Anterior cingulate cortex (tissue), 58 donors: ENCODE measurements around the gene RPP21.
"Not testable (repeated sequence)": the region's sequence is repeated elsewhere in the genome, so short reads cannot be mapped to it uniquely, and the experiment has no call there.

ENCODE experiments used
- DNase-seq, 58 donors: peaks; one replicate each; lab custom pipeline; 2025; lab: John Stamatoyannopoulos, UW

Gene RPP21

DNA sequence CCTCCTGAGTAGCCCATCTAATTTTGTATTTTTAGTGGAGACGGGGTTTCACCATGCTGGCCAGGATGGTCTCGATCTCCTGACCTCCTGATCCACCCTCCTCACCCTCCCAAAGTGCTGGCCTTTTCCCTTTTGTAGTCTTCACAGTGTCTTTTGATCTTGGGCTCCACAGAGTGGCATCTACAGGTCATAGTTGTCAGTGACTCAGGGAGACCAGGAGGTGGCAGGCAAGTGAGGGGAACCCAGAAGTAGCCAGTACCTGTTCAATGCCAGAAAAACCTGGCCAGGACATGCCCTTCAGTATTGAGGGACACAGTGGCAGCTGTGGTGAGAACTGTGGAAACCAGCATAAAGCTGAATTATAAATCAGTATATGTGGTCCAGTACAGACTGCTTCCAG is 19.6 kb downstream of the RPP21 start:
- no peak for DNase-seq

DNA sequence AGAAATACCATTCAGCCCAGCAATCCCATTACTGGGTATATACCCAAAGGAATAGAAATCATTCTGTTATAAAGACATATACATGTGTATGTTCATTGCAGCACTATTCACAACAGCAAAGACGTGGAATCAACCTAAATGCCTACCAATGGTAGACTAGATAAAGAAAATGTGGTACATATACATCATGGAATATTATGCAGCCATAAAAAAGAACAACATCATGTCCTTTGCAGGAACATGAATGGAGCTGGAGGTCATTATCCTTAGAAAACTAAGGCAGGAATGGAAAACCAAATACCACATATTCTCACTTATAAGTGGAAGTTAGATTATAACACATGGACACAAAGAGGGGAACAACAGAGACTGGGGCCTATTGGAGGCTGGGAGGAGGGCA is 24.3 kb downstream of the RPP21 start:
- not testable (repeated sequence) for DNase-seq

DNA sequence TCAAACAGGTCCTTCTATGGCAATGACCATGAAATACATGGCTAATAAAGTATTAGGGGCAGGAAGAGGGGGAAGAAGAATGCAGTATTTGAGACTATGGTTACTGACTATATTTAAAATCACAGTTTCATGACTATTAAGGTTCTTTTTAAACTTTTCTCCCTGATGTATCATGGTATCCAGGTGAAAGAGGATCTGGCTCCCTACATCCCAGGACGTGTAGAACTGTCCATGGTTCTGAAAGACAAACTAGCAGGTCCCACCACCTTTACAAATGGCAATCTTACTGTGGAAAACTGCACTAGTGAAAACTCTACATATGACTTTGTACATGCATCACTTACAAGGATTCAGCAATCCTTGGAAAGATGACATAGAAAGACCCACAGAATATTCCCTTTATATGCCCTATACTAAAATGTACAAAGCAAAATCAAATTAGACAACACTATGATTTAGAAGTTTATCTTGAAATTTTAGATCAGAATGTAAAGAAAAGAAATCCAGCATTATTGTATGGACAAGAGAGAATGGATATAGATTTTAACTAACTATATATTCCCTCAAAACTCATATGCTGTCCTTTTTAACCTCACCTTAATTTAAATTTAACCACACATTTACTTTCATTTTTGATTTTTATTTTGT is 33.5 kb downstream of the RPP21 start:
- DNase-seq: no peak

DNA sequence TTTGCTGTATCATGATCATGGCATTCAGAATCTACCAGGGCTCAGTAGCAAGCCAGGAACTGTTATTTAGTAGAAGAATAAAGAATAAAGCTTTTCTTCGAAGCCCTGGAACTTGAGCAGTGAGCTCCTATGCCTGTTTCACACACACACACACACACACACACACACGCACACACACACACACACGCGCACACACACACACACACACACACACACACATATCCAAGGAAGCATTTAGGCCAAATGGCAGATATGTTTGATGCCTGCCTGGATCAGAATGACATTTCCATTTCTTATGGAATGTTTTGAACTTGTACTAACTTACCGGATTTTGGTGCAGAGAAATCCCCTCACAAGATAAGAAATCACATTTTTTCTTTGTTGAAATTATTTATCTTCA is 35.5 kb downstream of the RPP21 start:
- DNase-seq: no peak

DNA sequence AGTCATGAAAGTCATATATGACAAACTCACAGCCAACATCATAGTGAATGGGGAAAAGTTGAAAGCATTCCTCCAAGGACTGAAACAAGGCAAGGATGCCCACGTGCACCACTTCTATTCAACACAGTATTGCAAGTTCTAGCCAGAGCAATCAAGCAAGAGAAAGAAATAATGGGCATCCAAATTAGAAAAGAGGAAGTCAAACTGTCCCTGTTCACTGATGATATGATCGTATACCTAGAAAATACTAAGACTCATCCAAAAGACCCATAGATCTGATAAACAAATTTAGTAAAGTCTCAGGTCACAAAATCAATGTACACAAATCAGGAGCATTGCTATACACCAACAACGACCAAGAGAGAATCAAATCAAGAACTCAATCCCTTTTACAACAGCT is 41.2 kb downstream of the RPP21 start:
- DNase-seq: no peak

DNA sequence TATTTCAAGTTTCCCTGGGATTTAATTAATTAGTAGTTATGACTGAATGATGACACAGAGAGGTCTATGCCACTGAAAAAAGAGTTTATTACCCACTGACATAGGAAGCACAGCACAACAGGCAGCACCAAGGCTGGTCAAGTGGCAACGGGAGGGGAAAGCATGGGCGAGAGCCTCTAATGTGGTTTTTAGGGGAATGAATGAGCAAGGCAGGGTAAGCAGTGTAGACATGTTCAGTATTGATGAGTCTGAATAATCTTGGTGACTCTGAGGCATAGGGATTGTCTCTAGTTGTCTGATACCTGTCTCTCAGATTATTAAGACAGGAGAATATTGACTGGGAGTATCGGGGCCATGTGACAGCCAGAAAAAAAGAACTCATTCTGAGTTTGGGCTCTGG is 46.3 kb downstream of the RPP21 start:
- DNase-seq: no peak

DNA sequence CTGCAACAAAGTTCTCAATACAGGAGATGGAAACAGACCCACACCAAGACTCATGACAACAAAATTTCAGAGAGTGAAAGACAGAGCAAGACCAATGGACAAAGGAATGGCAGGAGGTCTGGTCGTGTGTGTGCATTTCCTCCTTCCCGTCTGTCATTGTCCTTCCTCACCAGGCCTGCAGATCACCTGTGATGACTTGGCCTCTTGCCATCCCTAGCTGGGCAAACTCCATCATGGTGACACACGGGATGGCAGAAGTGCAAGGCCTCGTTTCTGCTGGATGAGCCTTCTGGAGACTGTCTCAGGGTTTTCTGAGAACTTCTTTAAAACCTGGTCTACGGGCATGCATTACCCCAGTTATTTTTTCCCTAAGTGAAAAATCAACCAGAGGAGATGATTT is 49.2 kb downstream of the RPP21 start:
- DNase-seq: no peak
